HT1080 (cell line): ENCODE data around the gene OTUB1. TPM values are rescaled to one million over a fixed set of nuclear protein-coding genes. Genes with fewer than 3 reads are reported as not detected.
"Not testable (repeated sequence)": the region's sequence is repeated elsewhere in the genome, so short reads cannot be mapped to it uniquely, and the experiment has no call there.

Experiments used
- DNase-seq: peaks from one replicate; pipeline ENCODE4 v3.0.0-alpha.2; 2015; ENCODE audit warnings: low read depth
- small RNA-seq: library from RNA; depleted of rRNA; stranded (forward); fragments of <200 nt; gene quantifications from one replicate; pipeline ENCODE3, GENCODE V24; 2014
- total RNA-seq: library from RNA; depleted of rRNA; stranded (reverse); fragments of >200 nt; shearing (Covaris generic); gene quantifications from 2 replicates; pipeline ENCODE4 v1.2.3, GENCODE V29; 2014; rRNA removed

The OTUB1 gene
- total RNA-seq, 1 experiment from 2014 or later = 87.9 TPM

DNA sequence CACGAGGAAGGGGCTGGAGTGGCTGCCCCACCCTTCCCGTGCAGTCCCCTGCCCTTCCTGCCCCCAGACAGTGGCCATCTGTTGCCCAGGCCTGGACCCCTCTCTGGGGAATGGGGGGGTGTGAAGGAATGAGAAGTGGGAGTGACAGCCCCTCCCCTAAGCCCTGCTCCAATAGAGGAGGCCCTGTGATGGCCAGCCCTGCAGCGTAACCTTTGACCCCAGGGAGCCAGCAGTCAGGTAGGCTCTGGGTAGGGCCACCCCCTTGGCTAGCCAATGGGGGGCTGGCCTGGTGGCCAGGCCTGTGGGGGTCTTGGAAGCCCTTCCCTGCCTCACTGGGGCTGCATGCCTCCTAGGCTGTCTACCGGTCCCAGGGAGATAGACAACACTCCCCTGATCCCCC lies 56.1 kb downstream of the OTUB1 start:
- no peak for DNase-seq

DNA sequence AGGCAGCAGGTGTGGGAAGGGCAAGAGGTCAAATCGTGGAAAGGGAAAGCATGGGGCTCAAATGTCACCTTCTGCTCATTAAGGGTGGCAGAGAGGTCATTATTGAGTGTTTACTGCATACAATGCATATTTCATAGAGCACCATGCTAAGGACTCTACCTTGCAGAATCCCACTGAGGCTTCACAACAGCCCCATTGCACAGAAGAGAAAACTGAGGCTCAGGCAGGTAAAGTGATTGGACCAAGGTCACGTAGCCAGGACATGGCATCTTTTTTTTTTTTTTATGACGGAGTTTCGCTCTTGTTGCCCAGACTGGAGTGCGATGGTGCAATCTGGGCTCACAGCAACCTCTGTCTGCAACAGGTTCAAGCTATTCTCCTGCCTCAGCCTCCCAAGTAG lies 57.3 kb downstream of the OTUB1 start:
- DNase-seq = no peak

DNA sequence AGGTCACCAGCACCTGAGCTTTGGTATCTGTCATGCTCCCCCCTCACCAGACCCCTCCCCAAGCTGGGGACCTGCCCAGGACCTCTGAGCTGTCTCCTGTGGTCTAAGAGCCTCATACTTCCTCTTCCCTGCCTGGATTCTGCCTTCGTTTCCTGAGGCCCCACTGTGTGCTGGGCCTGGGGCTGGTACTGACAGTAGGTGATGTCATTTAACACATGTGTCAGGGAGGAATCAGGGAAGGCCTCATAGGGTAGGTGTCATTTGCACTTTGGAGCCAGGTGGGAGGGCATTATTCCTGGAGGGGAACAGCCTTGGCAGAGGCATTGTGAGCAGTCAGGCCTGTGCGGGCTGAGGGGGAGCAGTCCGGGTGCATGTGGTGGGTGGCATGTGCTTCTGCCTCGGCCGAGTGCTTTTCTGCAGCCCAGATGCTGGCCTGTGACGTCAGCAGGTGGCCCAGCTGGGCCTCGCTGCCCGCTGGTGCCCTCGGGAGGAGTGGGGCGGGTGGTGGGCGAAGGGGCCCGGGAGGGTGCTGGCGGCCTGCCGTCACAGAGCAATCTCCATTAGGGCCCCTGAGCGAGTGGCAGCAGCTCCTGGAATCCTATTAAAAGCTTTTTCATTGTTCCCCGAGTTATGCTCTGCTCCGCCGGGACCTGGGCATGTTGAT lies 58.6 kb downstream of the OTUB1 start:
- no peak for DNase-seq

DNA sequence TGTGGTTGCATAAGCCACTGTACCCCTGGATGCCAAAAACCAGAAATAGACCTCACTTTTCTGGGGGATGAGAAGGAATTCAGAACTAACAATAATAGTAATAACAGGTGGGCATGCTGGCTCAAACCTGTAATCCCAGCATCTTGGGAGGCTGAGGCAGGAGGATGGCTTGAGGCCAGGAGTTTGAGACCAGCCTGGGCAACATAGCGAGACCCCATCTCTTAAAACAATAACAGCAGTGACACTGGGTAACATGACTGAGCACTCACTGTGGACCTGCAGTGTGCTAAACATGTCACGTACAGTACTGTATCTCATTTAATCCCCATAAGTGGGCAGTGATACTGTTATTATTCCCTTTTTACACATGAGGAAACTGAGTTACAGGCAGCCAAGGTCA lies 59.5 kb downstream of the OTUB1 start:
- DNase-seq = no peak

DNA sequence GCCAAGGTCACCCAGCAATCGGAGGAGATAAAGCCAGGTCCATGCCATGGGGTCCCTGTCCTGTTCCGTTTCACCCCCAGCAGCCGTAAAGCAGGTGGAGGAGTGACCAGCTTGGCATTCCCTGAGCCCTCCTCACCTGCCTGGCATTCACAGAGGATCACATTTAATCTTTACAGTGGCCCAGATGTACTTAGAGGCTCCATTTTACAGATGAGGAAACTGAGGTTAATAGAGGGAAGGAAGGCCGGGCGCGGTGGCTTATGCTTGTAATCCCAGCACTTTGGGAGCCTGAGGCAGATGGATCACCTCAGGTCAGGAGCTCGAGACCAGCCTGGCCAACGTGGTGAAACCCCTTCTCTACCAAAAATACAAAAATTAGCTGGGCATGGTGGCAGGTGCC lies 61.1 kb downstream of the OTUB1 start:
- DNase-seq = not testable (repeated sequence)

Small RNA genes lying within 50 kb of the gene (small RNA-seq; reads per million reads assigned to genes)
- gene RNU6-45P = not detected

Other genes with a start within 250 kb of the OTUB1 start
- gene ZFTA, start 217.7 kb upstream of the OTUB1 start, total RNA-seq = 14.9 and 18.6 TPM in 2 replicates
- gene SPINDOC, start 173.0 kb upstream of the OTUB1 start, total RNA-seq = 32.8 and 40.6 TPM in 2 replicates
- gene MARK2, start 147.3 kb upstream of the OTUB1 start, total RNA-seq = 18.2 and 39.9 TPM in 2 replicates
- 0.11 and 0.17 TPM in 2 replicates for gene RCOR2, start 69.3 kb upstream of the OTUB1 start, total RNA-seq
- 10.6 and 15.9 TPM in 2 replicates for gene NAA40, start 47.4 kb upstream of the OTUB1 start, total RNA-seq
- gene COX8A, start 11.8 kb upstream of the OTUB1 start, total RNA-seq = 968 and 1,023 TPM in 2 replicates
- gene FLRT1, start 49.5 kb downstream of the OTUB1 start, total RNA-seq = not detected in 2 replicates
- gene MACROD1, start 179.7 kb downstream of the OTUB1 start, total RNA-seq = 19.9 and 22.5 TPM in 2 replicates
- gene STIP1, start 199.7 kb downstream of the OTUB1 start, total RNA-seq = 367 and 368 TPM in 2 replicates
- gene FERMT3, start 220.3 kb downstream of the OTUB1 start, total RNA-seq = 1.5 and 2.0 TPM in 2 replicates
- gene TRPT1, start 239.7 kb downstream of the OTUB1 start, total RNA-seq = 37.4 and 42.7 TPM in 2 replicates
- gene NUDT22, start 239.8 kb downstream of the OTUB1 start, total RNA-seq = 61.8 and 80.6 TPM in 2 replicates
- gene DNAJC4, start 244.1 kb downstream of the OTUB1 start, total RNA-seq = 2.9 and 11.1 TPM in 2 replicates
- 26.7 and 71.0 TPM in 2 replicates for gene VEGFB, start 248.1 kb downstream of the OTUB1 start, total RNA-seq